Measurements from ENCODE around the gene OSBPL9. TPM values are rescaled to one million over a fixed set of nuclear protein-coding genes. Genes with fewer than 3 reads are reported as not detected.

OSBPL9 gene
- total and polyA plus RNA-seq, 10 of the 15 experiments (the other 5 are each of a cell fraction or from before 2014, with no cell fraction given), result 25.9 to 156 (median 108) TPM

- H3K4me2 ChIP-seq (ENCODE audit: control insufficient read depth, insufficient read depth), result no peak overlapping the region
Observed at GRCh38 chr1:51650198-51650597, 33.3 kb downstream of the OSBPL9 start.

More at GRCh38 chr1:51650198-51650597, 33.3 kb downstream of the OSBPL9 start:
- Histone ChIP-seq H2AFZ (ENCODE audit: control insufficient read depth, low read depth, low read length) (no peak overlapping the region), H3K4me1 (ENCODE audit: control insufficient read depth, insufficient read depth, low read length) (no peaks in the 10 kb centered on the region), H3K4me3 (no peak overlapping the region), H3K9me3 (replicated peaks; ENCODE audit: control insufficient read depth, insufficient read depth, low read length) (no peaks in the 10 kb centered on the region), H3K9ac (ENCODE audit: control insufficient read depth, insufficient read depth, low read length) (no peak overlapping the region), H3K27ac (ENCODE audit: control insufficient read depth, insufficient read depth) (no peak overlapping the region), H4K20me1 (ENCODE audit: control insufficient read depth, insufficient read depth) (no peaks in the 10 kb centered on the region; the same call in 1 of the 2 replicates), H3K36me3 (ENCODE audit: control insufficient read depth in 2 of 2, insufficient read depth in 2 of 2, low read length in 1 of 2) (no peaks in the 10 kb centered on the region), H3K79me2 (ENCODE audit: control insufficient read depth, insufficient read depth, low read length) (no peaks in the 10 kb centered on the region), H3K27me3 (replicated peaks in 1 of 2; ENCODE audit: control insufficient read depth in 2 of 2, insufficient read depth in 2 of 2, low read length in 1 of 2) (no peaks in the 10 kb centered on the region)
- intact Hi-C loops (cut with micrococcal nuclease; ENCODE audit: unreplicated experiment), result no loop called here
- FAIRE-seq (no peak), DNase-seq (ENCODE audit: low read depth, low spot score) (no peak), ATAC-seq (no peak)
- in situ Hi-C loops (cut with MboI), result no loop called here
- SMC1A ChIA-PET (ENCODE audit: uncharacterized antibody, unreplicated experiment), result no interaction called here
- CTCF ChIA-PET, result no interaction called here
- RAD21 ChIA-PET (ENCODE audit: unreplicated experiment), result no interaction called here
- 100% methylated on average over 1 of the region's 1 CpG for WGBS (ENCODE audit: insufficient coverage, insufficient replicate concordance, low lambda C conversion rate, missing lambda C conversion rate)
- POLR2A ChIA-PET, result no interaction called here
- BruUV-seq (replicated peaks), result no TSS peak
- TF ChIP-seq ZNF274 (IDR thresholded peaks at IDR 0.05; ENCODE audit: insufficient read depth, insufficient read length) (no peak), KAT2A (conservative IDR thresholded peaks at IDR 0.05; ENCODE audit: control insufficient read depth, low read depth, low read length) (no peak), BHLHE40 (IDR thresholded peaks at IDR 0.05; ENCODE audit: borderline replicate concordance in 1 of 2, low read depth in 2 of 2, low read length in 1 of 2) (no peak), TCF12 (IDR thresholded peaks at IDR 0.05; ENCODE audit: low read depth, low read length) (no peak), CEBPZ (IDR thresholded peaks at IDR 0.05; ENCODE audit: low read depth, low read length) (no peak), ELK1 (IDR thresholded peaks at IDR 0.05; ENCODE audit: low read depth, low read length) (no peak), ZNF592 (IDR thresholded peaks at IDR 0.05) (no peak), LARP7 (IDR thresholded peaks at IDR 0.05) (no peak), SUZ12 (IDR thresholded peaks at IDR 0.05; ENCODE audit: unreplicated experiment) (no peak), YBX1 (IDR thresholded peaks at IDR 0.05) (no peak), MTA3 (IDR thresholded peaks at IDR 0.05; ENCODE audit: borderline replicate concordance, low read length) (no peak), E2F8 (IDR thresholded peaks at IDR 0.05; ENCODE audit: low read depth, partially characterized antibody) (no peak)
